Measurements from ENCODE around the gene STK38. TPM values are rescaled to one million over a fixed set of nuclear protein-coding genes. Genes with fewer than 3 reads are reported as not detected.
A peak's percentile ranks its signal among the peaks of the same experiment; 100 is the strongest.

STK38 gene
- total RNA-seq, 2 experiments from 2014 or later: 22.9 to 23.4 TPM

GRCh38 chr6:36519352-36519751 is 27.9 kb downstream of the STK38 start:
- ChIA-PET POLR2A (interaction anchor here (0.8 to 1.7 kb wide), 3 partner anchors 10 to 27 kb away, joined by 3 read pairs; no protein-coding TSS in a partner anchor), CTCF (interaction anchor here (1.0 to 1.5 kb wide), 3 partner anchors 15 to 239 kb away, joined by 3 to 5 read pairs (median 5); no protein-coding TSS in a partner anchor)
- no peak for DNase-seq
- Mint-ChIP-seq H3K27me3 (no peaks in the 10 kb centered on the region), H3K27ac (no peak overlapping the region), H3K4me3 (no peak overlapping the region), H3K36me3 (ENCODE audit: low read depth) (peaks cover 63% of the 10 kb centered on the region), H3K9me3 (no peaks in the 10 kb centered on the region), H3K4me1 (ENCODE audit: low read depth) (peaks cover 54% of the 10 kb centered on the region)
- no peak for TF ChIP-seq CTCF (IDR thresholded peaks at IDR 0.05)
- ATAC-seq: no peak
- intact Hi-C loops (cut with micrococcal nuclease): no loop called here

- CTCF ChIA-PET: interaction anchor here (2.5 kb wide), 1 partner anchor 14 kb away, joined by 11 read pairs; no protein-coding TSS in a partner anchor
- Mint-ChIP-seq H3K9me3 (no peaks in the 10 kb centered on the region), H3K27me3 (no peaks in the 10 kb centered on the region), H3K4me1 (ENCODE audit: low read depth) (peaks cover 55% of the 10 kb centered on the region), H3K27ac (no peak overlapping the region), H3K4me3 (no peak overlapping the region), H3K36me3 (ENCODE audit: low read depth) (peaks cover 54% of the 10 kb centered on the region)
- DNase-seq (no peak), ATAC-seq (no peak)
- TF ChIP-seq CTCF (IDR thresholded peaks at IDR 0.05): no peak
- POLR2A ChIA-PET: interaction anchor here (0.8 to 1.7 kb wide), 3 partner anchors 10 to 29 kb away, joined by 3 to 4 read pairs (median 3); no protein-coding TSS in a partner anchor
- intact Hi-C loops (cut with micrococcal nuclease): no loop called here
Observed at GRCh38 chr6:36517408-36517807, 29.9 kb downstream of the STK38 start.

GRCh38 chr6:36516988-36517387 is 30.3 kb downstream of the STK38 start:
- ATAC-seq (no peak), DNase-seq (no peak)
- Mint-ChIP-seq H3K27me3 (no peaks in the 10 kb centered on the region), H3K36me3 (ENCODE audit: low read depth) (peaks cover 54% of the 10 kb centered on the region), H3K9me3 (no peaks in the 10 kb centered on the region), H3K4me3 (no peak overlapping the region), H3K27ac (no peak overlapping the region), H3K4me1 (ENCODE audit: low read depth) (peaks cover 57% of the 10 kb centered on the region)
- POLR2A ChIA-PET: interaction anchor here (0.6 to 1.6 kb wide), 4 partner anchors 16 to 40 kb away, joined by 3 to 4 read pairs (median 4); no protein-coding TSS in a partner anchor
- intact Hi-C loops (cut with micrococcal nuclease): no loop called here
- CTCF ChIA-PET: interaction anchor here (1.5 to 2.5 kb wide), 3 partner anchors 14 to 33 kb away, joined by 4 to 11 read pairs (median 4); no protein-coding TSS in a partner anchor
- TF ChIP-seq CTCF (IDR thresholded peaks at IDR 0.05): no peak

GRCh38 chr6:36516559-36516958 is 30.7 kb downstream of the STK38 start:
- H3K27ac Mint-ChIP-seq: peak overlapping the region; percentile 58
- peaks cover 53% of the 10 kb centered on the region for H3K36me3 Mint-ChIP-seq (ENCODE audit: low read depth)
- TF ChIP-seq CTCF (IDR thresholded peaks at IDR 0.05): no peak
- DNase-seq (no peak), ATAC-seq (no peak)
- ChIA-PET CTCF (interaction anchor here (1.5 to 2.5 kb wide), 3 partner anchors 13 to 33 kb away, joined by 4 to 11 read pairs (median 4); no protein-coding TSS in a partner anchor), POLR2A (interaction anchor here (0.6 to 1.6 kb wide), 4 partner anchors 16 to 39 kb away, joined by 3 to 4 read pairs (median 4); no protein-coding TSS in a partner anchor)
- no peaks in the 10 kb centered on the region for H3K27me3 Mint-ChIP-seq
- H3K9me3 Mint-ChIP-seq: no peaks in the 10 kb centered on the region
- H3K4me3 Mint-ChIP-seq: no peak overlapping the region
- H3K4me1 Mint-ChIP-seq (ENCODE audit: low read depth): peaks cover 57% of the 10 kb centered on the region
- intact Hi-C loops (cut with micrococcal nuclease): no loop called here

- intact Hi-C loops (cut with micrococcal nuclease): no loop called here
- peaks cover 55% of the 10 kb centered on the region for H3K36me3 Mint-ChIP-seq (ENCODE audit: low read depth)
Observed at GRCh38 chr6:36515844-36516243, 31.4 kb downstream of the STK38 start.

More at GRCh38 chr6:36515844-36516243, 31.4 kb downstream of the STK38 start:
- H3K4me1 Mint-ChIP-seq (ENCODE audit: low read depth): peaks cover 57% of the 10 kb centered on the region
- H3K27me3 Mint-ChIP-seq: no peaks in the 10 kb centered on the region
- peak overlapping the region; percentile 58 for H3K27ac Mint-ChIP-seq
- no peak for TF ChIP-seq CTCF (IDR thresholded peaks at IDR 0.05)
- H3K9me3 Mint-ChIP-seq: no peaks in the 10 kb centered on the region
- DNase-seq: no peak
- POLR2A ChIA-PET: interaction anchor here (0.9 to 1.6 kb wide), 2 partner anchors 21 to 28 kb away, joined by 3 to 4 read pairs; no protein-coding TSS in a partner anchor
- CTCF ChIA-PET: interaction anchor here (1.5 to 2.5 kb wide), 3 partner anchors 13 to 34 kb away, joined by 4 to 11 read pairs (median 4); no protein-coding TSS in a partner anchor
- ATAC-seq: no peak
- no peak overlapping the region for H3K4me3 Mint-ChIP-seq
